WTC11 (cell line): ENCODE measurements around the gene GCM1. TPM values are rescaled to one million over a fixed set of nuclear protein-coding genes. Genes with fewer than 3 reads are reported as not detected.

Source experiments
- total RNA-seq: library from RNA; stranded (reverse); gene quantifications from 3 replicates; pipeline ENCODE4 v1.2.3, GENCODE V29; 2021

Gene GCM1
- total RNA-seq, 1 experiment from 2014 or later, result 0.09 TPM

Other genes with a start within 250 kb of the GCM1 start
- not detected in 3 replicates for gene GSTA3, start 239.1 kb downstream of the GCM1 start, total RNA-seq
- 12.6 to 24.6 TPM (median 23.1 TPM) in 3 replicates for gene GSTA4, start 153.6 kb downstream of the GCM1 start, total RNA-seq
- gene CILK1, start 87.0 kb downstream of the GCM1 start, total RNA-seq, result 7.7 to 8.7 TPM (median 8.2 TPM) in 3 replicates
- 44.5 to 54.4 TPM (median 48.1 TPM) in 3 replicates for gene FBXO9, start 83.4 kb downstream of the GCM1 start, total RNA-seq
- gene ELOVL5, start 200.1 kb upstream of the GCM1 start, total RNA-seq, result 122 to 139 TPM (median 137 TPM) in 3 replicates